Activated CD8-positive, alpha-beta memory T cell treated with anti-CD3 and anti-CD28 coated beads for 1 hour (primary cell): ENCODE data around the gene PTGIS.

Experiments
- DNase-seq, 2 donors: peaks; one replicate each; pipeline ENCODE4 v3.0.0-alpha.2; 2020; ENCODE audit warnings: low read depth in 1 of 2; ENCODE audit errors: extremely low read depth in 1 of 2

The PTGIS gene

DNA sequence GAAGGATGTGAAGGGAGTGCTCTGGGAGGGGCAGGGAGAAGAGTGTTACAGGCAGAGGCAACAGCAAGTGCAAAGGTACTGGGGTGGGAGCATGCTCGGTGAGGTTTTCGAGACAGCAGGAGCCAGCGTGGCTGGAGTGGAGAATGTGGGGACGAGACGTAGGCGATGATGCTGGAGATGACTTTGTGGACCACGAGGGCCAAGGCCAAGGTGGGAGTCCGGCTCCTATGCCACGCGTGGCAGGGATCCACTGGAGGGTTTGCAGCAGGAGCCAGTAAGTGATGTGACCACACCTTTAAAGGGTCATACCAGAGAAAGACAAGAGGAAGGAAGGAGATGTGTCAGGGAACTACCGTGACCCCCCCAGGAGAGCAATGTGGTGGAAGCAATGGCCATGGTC lies 7.3 kb downstream of the PTGIS start:
- no peak for DNase-seq

DNA sequence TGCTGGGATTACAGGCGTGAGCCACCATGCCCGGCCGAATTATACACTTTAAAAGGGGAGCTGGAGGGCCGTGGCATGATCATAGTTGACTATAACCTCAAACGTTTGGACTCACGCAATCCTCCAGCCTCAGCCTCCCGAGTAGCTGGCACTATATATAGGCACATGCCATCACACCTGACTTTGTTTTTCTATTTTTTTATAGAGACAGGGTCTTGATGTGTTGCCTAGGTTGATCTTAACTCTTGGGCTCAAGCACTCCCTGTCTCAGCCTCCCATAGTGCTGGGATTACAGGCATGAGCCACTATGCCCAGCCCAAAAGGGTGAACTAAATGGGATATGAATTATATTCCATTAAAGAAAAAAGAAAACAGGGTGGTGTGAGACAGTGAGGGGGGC lies 7.8 kb downstream of the PTGIS start:
- DNase-seq: no peak

DNA sequence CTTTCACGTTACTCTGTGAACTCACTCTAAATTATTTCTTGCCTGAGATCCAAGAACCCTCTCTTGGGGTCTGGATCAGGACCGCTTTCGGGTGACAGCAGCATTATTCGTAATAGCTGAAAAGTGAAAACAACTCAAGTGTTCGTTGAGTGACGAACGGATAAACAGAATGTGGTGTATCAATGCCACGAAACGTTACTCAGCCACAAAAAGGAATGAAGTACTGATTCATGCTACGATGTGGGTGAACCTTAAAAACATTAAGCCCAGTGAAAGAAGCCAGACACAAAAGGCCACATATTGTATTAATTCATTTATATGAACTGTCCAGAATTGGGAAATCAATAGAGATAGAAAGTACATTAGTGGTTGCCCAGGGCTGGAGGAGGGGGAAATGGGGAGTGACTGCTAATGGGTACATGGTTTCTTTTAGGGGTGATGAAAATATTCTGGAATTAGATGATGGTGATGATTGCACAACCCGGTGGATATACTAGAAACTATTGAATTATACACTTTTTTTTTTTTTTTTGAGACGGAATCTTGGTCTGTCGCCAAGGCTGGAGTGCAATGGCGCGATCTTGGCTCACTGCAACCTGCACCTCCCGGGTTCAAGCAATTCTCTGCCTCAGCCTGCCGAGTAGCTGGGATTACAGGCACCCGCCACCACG lies 8.4 kb downstream of the PTGIS start:
- DNase-seq: no peak

DNA sequence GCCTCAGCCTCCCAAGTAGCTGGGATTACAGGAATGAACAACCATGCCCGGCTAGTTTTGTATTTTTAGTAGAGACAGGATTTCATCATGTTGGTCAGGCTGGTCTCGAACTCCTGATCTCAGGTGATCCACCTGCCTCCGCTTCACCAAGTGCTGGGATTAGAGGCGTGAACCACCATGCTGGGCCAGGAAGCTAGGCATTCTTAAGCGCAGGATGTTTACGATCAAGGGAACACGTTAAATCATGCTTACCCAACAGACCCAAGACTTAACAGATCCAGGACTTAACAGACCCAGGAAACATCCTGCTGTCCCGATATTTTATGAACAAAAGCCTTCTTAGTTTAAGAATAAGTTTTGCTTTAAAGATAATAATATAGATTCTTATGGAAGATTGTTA lies 9.1 kb downstream of the PTGIS start:
- no peak for DNase-seq

DNA sequence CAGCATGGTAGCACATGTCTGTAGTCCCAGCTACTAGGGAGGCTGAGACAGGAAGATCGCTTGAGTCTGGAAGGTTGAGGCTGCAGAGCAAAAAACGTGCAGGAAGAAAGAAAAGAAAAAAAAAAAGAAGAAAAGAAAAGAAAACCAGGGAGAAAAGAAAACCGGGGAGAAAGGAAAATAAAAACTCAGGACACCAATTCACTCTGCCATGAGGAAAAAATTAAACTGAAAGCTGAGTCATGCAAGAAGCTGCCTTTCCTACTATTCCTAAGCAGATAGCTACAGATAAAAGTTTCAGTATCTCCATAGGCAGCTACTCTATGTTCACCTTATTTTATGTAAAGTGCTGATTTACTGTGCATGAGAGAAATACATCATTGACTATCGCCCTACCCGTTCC lies 10.5 kb downstream of the PTGIS start:
- DNase-seq: no peak

DNA sequence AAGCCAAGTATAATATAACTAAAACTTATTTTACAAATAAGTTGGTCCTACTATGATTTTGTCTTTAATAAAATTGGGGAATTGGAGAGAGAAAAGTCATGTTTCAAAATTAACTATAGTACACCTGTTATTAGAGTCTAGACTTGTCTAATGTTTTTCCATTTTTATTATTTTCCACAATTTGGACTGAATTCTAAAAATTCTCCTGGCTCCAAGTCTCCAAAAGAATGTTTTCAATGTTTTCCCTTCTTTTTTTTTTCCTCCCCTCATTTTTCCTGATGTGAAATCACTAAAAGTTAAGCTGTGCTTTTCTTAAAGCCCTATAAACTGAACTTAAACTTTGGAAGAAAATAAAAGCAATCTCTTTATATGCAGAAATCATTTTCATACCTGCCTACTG lies 11.3 kb downstream of the PTGIS start:
- DNase-seq: no peak

DNA sequence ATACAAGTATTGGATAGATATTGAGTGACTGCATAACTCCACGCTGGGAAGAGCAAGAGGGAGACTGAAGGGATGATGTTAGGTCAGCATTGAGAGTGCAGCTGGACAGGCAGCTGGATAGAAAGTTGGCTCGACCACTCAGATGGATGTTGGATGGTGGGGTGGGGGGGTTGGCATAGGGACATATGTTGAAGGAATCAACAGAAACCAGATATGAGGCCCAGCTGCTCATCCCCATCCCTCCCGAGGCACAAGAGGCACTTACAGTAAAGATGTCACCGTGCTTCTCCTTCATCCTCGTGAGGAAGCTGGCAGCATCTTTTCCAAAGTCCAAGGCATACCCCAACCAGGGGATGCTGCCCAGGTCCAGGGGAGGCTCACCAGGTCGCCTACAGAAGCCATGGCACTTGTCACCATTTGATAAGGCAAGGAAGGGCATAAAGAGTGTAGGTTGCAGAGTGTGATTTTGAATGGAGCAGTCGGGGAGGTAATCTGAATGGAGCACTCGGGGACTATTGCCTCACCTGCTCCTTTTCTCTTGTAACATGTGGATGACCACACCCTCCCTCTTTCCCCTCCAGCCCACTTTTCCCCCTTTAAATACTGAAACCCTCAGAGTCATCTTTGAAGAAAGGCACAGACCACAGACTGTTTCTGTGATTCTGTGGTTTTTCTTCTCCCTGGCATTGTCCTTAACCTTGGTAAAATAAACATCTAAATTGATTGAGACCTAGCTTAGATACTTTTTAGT lies 18.0 kb downstream of the PTGIS start:
- DNase-seq: no peak

DNA sequence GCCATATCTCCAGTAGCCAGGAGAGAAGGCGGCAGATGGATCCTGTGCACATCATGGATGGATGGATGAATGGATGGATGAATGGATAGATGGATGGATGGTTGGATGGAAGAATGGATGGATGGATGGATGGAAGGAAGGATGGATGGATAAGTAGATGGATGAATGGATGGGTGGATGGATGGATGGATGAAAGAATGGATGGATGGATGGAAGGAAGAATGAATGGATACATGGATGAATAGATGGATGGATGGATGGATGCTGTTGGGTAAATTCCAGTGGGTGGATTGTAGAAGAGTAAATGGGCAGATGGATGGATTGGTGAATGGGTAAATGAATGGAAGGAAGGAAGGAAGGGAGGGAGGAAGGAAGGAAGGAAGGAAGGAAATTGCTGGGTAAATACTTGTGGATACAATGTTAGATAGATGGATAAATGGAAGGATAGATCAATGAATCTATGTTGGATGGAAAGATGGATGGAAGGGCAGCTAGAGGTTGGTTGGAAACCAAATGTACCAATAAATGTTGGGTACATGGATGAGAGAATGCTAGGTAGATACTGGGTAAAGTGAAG lies 19.5 kb downstream of the PTGIS start:
- DNase-seq: no peak

DNA sequence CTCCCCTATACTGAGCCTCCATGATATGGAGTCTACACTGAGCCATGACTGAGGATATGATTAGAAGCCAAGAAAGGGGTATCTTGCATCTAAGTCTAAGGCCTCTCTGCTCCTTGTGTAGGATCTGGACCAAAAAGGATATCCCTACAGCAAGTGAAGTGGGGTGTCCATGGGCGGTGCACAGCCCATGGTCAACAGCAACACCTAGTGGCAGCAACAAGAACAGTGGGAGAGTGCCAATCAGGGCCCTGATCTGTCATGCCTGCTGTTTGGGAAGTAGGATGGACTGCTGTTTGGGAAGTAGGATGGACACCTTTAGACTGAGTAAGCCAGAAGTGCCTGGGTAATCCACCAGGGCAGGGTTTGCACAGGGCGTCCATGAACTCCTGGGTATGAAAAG lies 22.4 kb downstream of the PTGIS start:
- DNase-seq: no peak

DNA sequence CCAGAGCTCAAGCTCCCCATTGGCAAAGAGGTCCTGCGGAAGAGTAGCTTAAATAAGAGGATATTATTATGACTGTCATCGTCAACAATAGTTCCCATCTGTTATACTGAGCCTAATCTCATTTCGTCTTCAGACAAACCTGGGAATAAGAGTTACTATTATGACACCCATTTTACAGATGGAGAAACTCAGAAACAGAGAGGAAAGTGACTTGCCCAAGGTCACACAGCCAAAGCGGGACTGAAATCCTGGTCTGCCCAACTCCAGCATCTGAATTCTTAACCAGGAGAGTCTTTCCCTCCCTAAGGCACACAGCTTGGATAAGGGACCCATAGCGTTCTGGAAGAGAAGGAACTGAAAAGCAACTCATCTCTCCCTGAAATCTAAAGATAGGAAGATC lies 23.4 kb downstream of the PTGIS start:
- no peak for DNase-seq

DNA sequence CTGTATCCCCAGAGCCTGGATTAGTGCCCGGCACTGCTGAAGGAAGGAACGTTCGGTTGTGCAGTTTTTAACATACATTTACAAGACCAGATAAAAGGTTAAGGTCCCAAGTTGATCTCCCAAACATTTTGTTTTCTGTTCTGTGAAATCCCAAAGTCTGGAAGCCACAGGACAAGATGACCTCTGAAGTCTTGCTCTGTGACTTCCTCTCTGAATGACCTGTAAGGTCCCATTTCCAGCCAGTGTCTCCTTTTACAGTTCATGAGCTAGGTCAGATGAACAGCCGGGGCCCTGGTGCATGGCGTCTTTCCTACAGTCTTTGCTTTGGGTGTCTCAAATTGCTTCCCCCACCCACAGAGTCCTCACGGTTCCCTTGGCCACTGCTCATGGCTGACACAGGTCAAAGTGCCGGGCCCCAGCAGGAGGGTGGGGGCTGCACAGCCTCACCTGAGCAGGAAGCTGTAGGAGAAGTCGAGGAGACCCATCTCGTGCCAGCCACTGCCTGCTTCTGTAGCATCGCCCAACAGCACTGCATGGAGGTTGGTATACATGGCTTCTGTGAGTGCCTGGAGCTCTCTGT lies 24.0 kb downstream of the PTGIS start:
- no peak for DNase-seq

DNA sequence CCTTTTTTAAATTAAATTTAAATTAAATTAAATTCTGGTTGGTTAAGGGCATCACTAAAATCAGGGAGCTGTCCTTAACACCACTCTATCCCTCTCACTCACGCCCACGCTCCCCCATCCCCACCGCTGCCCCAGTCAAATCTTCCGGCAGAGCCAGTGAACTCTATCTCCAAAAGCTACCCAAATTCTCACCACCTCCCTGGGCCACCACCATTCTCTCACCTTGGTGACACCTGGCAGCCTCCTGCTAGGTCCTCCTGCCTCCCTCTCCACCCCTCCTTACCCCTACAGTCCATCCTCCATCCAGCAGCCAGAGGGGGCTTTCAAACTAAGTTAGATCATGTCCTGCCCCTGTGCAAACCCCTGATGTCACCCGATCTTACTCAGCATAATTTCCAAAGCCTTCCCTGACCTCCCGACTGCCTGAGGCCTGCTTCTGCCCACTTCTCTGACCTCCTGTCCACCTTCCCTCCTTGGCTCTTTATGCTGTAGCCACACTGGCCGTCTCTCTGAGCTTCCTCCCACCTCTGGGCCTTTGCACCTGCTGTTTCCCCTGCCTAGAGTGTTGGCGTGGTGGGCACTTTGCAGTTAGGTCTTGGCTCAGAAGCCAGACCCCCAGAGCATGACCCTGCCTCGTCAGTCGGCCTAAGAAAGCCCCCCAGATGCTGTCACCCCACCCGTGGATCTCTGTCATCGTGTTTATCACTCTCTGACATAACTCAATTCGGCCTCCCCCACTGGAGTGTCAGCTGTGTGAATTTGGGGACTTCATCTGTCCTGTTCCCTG lies 24.7 kb downstream of the PTGIS start:
- DNase-seq: no peak

DNA sequence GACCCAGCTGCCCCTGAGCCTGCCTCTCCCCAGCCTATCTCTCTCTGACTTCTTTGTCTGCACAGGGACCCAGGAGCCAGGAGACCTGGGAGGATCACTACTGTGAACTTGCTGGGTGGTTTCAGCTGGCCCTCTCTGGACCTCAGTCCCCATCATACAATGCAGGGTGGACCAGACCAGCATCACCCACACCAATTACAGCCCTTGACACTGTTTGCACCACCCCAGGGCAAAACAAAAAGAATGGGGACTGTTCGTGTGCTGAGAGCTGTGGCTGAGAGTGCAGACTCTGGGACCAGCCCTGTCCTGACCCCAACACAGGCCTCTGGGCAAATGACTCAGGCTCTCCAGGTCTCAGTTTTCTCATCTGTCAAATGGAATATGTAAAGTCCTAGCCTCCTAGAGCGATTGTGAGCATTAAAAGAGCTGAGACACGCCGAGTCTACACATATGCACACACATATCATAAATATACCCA lies 25.4 kb downstream of the PTGIS start:
- DNase-seq: no peak

DNA sequence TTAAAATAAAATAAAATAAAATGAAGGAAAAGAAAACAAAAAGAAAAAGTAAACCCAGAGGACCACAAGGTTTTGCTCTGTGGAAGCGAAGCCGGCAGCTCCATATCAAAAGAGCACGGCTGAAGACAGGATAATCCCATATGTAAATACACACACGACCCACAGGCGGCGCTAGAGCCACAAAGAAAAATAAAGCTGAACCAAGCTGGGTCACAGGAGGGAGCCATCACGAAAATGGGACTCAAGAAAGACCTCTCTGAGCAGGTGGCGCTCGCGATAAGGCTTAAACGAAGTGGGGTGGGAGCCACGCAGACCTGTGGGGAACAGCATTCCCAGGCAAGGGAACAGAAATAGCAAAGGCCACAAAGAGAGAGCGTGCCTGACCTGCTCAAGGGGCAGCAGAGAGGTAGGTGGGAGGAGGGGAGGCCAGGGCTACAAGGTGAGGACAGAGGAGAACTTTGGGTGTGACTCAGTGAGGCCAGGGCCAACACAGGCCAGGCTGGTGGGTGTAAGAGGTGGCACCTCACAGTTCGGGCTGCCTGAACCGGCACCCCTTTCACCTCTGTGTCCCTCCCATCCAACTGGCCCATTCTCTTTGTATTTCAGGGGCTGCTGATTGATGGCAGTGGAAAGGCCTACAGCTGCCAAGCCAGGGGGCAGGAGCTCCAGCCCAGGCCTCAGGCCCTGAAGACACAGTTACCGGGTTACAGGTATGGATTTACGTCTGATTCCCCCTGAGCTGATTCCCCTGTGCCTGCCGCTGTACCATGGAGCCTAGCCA lies 26.0 kb downstream of the PTGIS start:
- DNase-seq: peak in 1 of 2 donors; percentile 17

DNA sequence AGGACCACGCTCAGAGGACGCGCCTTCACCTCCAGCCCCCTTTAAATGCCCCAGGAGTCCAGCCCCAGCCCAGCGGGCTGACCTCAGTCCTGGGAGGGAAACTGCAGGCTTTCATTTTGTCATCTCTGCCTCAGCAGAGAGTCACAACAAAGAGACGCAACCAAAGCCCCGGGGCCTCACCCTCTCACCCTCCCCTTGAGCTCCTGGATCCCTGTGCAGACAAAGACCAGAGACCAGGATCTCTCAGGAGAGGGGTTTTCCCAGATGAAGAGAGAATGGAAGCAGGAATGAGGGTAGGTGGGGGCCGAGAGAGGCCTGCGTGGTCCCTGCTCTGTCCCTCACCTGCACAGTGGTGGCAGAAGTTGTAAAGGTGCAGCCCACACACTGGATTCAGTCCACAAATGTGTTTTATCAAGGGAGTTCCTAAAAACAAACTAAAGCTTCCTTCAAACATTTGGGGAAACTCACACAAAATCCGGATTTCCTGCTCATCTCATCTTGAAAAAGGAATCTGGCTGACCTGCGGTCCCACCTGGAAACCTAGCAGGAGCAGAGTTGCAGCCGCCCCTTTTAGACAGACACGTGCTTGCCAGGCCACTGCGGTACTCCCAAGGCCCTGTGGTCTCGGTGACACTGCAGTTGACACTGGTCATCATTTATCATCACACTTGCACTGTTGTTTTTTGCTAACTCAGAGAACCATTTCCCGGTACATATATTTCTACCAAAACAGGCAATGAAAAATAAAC lies 27.1 kb downstream of the PTGIS start:
- no peak for DNase-seq

DNA sequence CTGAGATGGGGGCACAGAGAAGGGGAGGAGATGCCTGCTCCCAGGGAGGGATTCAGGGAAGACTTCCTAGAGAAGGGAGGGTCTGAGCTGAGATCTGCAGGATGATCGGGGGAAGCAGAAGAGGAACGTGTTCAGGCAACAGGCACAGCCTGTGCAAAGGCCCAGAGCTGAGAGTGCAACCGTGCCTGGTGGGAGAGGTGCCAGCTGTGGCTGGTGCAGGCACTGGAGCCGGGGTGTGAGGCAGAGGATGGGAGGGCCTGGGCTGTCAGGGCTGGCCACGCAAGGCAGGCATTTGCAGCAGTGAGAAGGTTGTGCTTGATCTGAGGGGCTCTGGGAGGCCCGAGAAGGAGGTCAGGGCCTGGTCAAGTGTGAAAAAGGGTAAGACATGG lies 27.7 kb downstream of the PTGIS start:
- DNase-seq: no peak

DNA sequence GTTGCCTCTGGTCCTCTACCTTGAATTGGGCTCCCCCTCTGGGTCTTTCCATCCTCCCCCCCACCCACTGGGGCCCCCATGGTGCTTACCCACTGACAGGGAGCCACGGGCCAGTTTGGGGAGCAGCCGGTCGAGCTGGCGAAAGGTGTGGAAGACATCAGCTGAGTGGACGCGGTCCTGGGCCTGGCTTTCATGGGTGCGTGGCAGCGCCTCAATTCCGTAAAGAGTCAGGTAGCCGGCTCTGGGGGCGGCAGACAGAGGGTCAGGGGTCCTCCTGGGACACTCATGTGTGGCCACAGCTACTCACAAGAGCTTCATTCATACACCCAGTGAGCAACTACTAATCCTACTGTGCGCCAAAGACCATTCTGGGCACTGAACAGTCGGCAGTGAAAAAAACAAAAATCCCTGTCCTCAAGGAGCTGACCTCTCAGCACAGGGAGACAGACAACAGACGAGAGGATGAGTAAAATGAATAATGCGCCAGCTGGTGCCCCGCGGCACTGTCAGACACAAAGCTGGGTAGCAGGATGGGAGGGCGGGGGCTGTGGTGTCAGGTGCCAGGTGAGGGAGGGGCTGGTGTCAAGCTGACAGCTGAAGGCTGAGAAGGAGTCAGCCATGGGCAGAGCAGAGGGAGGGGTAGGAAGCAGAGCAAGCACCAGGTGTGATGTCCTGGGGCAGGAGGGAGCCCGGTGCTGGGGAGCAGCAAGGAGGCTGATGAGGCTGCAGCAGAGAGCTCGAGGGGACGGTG lies 28.3 kb downstream of the PTGIS start:
- no peak for DNase-seq

DNA sequence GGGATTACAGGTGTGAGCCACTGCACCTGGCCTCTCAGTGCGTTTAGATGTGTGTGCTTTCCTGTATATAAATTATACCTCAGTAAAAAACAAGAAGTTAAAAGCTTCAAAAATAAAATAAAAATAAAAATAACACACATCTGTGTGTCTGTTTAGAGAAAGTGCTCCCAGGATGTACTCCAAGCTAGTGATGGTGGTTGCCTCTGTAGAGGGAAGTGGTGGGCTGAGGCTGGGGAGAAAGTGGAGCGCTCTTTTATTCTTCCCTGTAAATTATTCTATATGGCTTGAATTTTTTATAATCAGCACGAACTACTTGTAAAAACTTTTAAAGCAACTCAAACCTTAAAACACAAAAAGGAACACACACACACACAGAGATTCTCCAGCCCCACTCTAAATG lies 29.0 kb downstream of the PTGIS start:
- no peak for DNase-seq

DNA sequence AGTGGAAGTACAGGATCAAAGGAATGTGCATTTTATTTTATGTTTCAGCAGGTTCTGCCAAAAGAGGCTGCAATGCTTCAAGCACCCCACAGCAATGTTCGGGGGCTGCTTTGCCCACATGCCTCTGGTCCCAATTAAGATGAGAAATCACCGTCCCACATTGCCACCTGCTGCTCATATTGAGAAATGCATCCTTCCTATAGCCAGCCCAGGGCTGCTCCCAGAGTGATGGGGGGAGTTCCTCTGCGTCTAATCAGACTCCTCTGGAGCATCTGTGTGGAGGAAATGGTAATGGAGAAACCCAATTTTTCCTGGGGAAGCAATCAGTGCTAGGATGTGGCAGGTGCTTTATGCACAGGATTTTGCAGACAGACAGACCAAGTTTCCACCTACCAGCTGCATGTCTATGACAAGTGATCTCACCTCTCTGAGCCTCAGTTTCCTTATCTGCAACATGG lies 33.7 kb downstream of the PTGIS start:
- peak in 1 of 2 donors; percentile 15 for DNase-seq
